DND-41 (cell line): ENCODE data around the gene NAV1.

Experiments used
- ATAC-seq: fragments of 200-7000 bp; cut with Tn5 transposase; 3 replicates; pipeline ENCODE4 v1.9.1; 2021; ENCODE audit warnings: low read depth; ENCODE audit not compliant: insufficient read depth
- DNase-seq: peaks from one replicate; pipeline ENCODE4 v3.0.0-alpha.2; 2020
- H2AFZ ChIP-seq: 2 replicates; pipeline ENCODE4 v1.6.0; 2012; ENCODE audit warnings: low read depth, low read length
- H3K27ac ChIP-seq: 2 replicates; pipeline ENCODE4 v1.5.1; 2012; ENCODE audit warnings: low read length, inconsistent platforms
- H3K27me3 ChIP-seq: fragments of 200-600 bp; sonication (generic); 2 replicates; pipeline ENCODE4 v1.6.0; 2012; ENCODE audit warnings: low read length, mild to moderate bottlenecking, inconsistent platforms; ENCODE audit not compliant: insufficient read depth, poor library complexity
- H3K36me3 ChIP-seq: 2 replicates; pipeline ENCODE4 v1.5.1; 2012; ENCODE audit warnings: low read length, inconsistent platforms; ENCODE audit not compliant: insufficient read depth
- H3K4me1 ChIP-seq: 2 replicates; pipeline ENCODE4 v1.5.1; 2012; ENCODE audit warnings: mild to moderate bottlenecking, low read length; ENCODE audit not compliant: insufficient read depth
- H3K4me2 ChIP-seq: 2 replicates; pipeline ENCODE4 v1.6.0; 2012; ENCODE audit warnings: mild to moderate bottlenecking, moderate library complexity, low read length, inconsistent platforms; ENCODE audit not compliant: insufficient read depth
- H3K4me3 ChIP-seq, 2 experiments: fragments of 200-600 bp in 1 of 2; shearing (Covaris generic) in 1 of 2; 2 replicates each; pipeline ENCODE4 v1.5.1; 2012 to 2016; ENCODE audit warnings: inconsistent platforms in 2 of 2, low read length in 2 of 2, mild to moderate bottlenecking in 2 of 2, low read depth in 1 of 2, moderate library complexity in 1 of 2
- H3K79me2 ChIP-seq: 2 replicates; pipeline ENCODE4 v1.6.0; 2012; ENCODE audit warnings: low read length, inconsistent platforms; ENCODE audit not compliant: insufficient read depth
- H3K9ac ChIP-seq: 2 replicates; pipeline ENCODE4 v1.6.0; 2012; ENCODE audit warnings: low read depth, mild to moderate bottlenecking, inconsistent platforms, low read length, moderate library complexity
- H3K9me3 ChIP-seq: 2 replicates; pipeline ENCODE4 v1.5.1; 2012; ENCODE audit warnings: low read length, moderate library complexity, mild to moderate bottlenecking, inconsistent platforms; ENCODE audit not compliant: insufficient read depth, severe bottlenecking
- H4K20me1 ChIP-seq: 2 replicates; pipeline ENCODE4 v1.6.0; 2012; ENCODE audit warnings: low read length; ENCODE audit not compliant: insufficient read depth
- CTCF ChIP-seq: IDR thresholded peaks from 2 replicates; pipeline ENCODE4 v1.5.1; 2012; ENCODE audit warnings: borderline replicate concordance, low read length, moderate library complexity, mild to moderate bottlenecking; ENCODE audit not compliant: poor library complexity, severe bottlenecking; ENCODE audit errors: extremely low read depth
- EZH2 ChIP-seq: IDR thresholded peaks from 3 replicates; pipeline ENCODE4 v1.6.1; 2012; ENCODE audit warnings: borderline replicate concordance, low read depth, mild to moderate bottlenecking, moderate library complexity, low read length, inconsistent platforms; ENCODE audit not compliant: severe bottlenecking

Gene NAV1

DNA sequence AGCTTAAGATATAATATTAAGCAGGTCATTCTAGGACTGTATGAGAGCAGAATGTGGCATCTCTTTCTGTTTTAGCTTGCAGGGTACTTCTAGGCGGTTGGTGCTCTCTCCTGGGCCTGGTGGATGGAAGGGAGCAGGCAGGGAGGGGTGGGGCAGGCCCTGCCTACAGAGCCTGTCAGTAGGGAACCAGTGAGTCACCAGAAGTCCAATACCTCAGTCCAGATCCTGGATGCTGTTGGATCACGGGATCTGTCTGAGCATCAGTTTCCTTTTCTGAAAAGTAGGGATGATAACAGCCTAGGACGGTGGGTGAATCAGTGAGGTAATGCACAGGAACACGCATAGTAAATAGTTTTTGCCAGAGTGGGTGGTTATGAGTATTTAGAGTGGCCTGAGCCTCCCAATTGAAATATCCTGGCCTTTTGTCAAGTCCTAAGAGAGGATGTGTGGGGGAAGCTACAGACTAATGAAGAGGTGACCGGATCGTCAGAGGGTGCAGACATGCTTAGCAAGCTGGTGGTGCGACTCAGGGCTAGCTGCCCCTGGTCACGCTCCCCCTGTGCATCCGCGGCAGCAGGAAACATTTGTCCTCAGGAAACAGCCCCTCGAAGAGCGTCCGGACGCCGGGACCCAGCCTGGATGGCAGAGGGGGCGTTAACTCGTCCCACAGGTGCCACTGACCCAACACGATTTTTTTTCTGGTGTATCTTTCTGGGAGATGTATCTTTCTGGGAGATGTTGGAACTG is 23.9 kb downstream of the NAV1 start:
- Histone ChIP-seq H3K27ac (no peak overlapping the region), H3K36me3 (no peaks in the 10 kb centered on the region), H2AFZ (no peak overlapping the region), H3K4me1 (peaks cover 4% of the 10 kb centered on the region; the same call in 1 of the 2 replicates), H3K4me2 (no peak overlapping the region), H3K9me3 (no peaks in the 10 kb centered on the region), H3K27me3 (no peaks in the 10 kb centered on the region), H3K4me3 (no peak overlapping the region), H3K9ac (no peak overlapping the region), H3K79me2 (no peaks in the 10 kb centered on the region), H4K20me1 (no peaks in the 10 kb centered on the region)
- DNase-seq, result no peak
- no peak for ATAC-seq
- TF ChIP-seq CTCF, result no peak
- no peak for TF ChIP-seq EZH2

DNA sequence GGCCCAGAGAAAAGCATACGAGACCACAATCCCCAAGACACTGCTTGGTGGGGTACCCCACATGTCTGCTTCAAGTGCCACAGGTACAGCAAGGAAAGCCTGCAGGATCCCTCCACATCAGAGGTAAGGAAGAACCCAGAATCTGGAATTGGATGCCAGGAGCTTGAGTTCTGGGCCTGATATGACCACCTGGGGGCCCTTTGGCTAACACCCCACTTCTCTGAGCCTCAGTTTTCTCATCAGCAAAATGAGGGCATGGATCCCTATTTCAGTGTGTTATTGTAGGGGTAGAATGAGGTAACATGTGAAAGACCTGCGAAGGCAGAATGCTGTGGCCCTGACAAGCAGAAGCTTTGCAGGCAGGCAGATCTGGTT is 24.5 kb downstream of the NAV1 start:
- no peak overlapping the region for H3K9ac ChIP-seq
- no peak overlapping the region for H3K4me2 ChIP-seq
- H3K79me2 ChIP-seq, result no peaks in the 10 kb centered on the region
- H3K4me3 ChIP-seq, result no peak overlapping the region
- no peaks in the 10 kb centered on the region for H3K27me3 ChIP-seq
- H3K36me3 ChIP-seq, result no peaks in the 10 kb centered on the region
- H3K9me3 ChIP-seq, result no peaks in the 10 kb centered on the region
- H4K20me1 ChIP-seq, result no peaks in the 10 kb centered on the region
- DNase-seq (no peak), ATAC-seq (no peak)
- H3K4me1 ChIP-seq, result peaks cover 4% of the 10 kb centered on the region; the same call in 1 of the 2 replicates
- H3K27ac ChIP-seq, result no peak overlapping the region
- TF ChIP-seq CTCF (no peak), EZH2 (no peak)
- H2AFZ ChIP-seq, result no peak overlapping the region

DNA sequence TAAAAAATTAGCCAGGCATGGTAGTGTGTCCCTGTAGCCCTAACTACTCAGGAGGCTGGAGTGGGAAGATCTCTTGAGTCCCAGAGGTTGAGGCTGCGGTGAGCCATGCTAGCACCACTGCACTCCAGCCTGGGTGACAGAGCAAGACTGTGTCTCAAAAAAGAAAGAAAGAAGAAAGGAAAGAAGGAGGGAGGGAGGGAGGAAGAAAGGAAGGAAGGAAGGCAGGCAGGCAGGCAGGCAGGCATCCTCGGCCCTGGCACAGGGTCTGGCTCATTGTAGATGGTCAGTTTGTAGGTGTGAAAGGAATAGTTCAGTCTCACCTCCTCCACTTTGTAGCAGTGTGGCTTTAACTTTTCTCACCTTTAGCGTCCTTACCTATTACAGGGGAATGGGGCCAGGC is 25.0 kb downstream of the NAV1 start:
- Histone ChIP-seq H3K4me2 (no peak overlapping the region), H3K4me1 (peaks cover 4% of the 10 kb centered on the region; the same call in 1 of the 2 replicates), H2AFZ (no peak overlapping the region), H3K27ac (no peak overlapping the region), H4K20me1 (no peaks in the 10 kb centered on the region), H3K36me3 (no peaks in the 10 kb centered on the region), H3K27me3 (no peaks in the 10 kb centered on the region), H3K9ac (no peak overlapping the region), H3K4me3 (no peak overlapping the region), H3K79me2 (no peaks in the 10 kb centered on the region), H3K9me3 (no peaks in the 10 kb centered on the region)
- ATAC-seq, result no peak
- DNase-seq, result no peak
- no peak for TF ChIP-seq CTCF
- no peak for TF ChIP-seq EZH2
